ENCODE measurements around the gene CLTC. TPM values are rescaled to one million over a fixed set of nuclear protein-coding genes. Genes with fewer than 3 reads are reported as not detected.
A peak's percentile ranks its signal among the peaks of the same experiment; 100 is the strongest.

The CLTC gene
- total and polyA plus RNA-seq, 12 donors, result 42.5 to 196 (median 167) TPM

DNA sequence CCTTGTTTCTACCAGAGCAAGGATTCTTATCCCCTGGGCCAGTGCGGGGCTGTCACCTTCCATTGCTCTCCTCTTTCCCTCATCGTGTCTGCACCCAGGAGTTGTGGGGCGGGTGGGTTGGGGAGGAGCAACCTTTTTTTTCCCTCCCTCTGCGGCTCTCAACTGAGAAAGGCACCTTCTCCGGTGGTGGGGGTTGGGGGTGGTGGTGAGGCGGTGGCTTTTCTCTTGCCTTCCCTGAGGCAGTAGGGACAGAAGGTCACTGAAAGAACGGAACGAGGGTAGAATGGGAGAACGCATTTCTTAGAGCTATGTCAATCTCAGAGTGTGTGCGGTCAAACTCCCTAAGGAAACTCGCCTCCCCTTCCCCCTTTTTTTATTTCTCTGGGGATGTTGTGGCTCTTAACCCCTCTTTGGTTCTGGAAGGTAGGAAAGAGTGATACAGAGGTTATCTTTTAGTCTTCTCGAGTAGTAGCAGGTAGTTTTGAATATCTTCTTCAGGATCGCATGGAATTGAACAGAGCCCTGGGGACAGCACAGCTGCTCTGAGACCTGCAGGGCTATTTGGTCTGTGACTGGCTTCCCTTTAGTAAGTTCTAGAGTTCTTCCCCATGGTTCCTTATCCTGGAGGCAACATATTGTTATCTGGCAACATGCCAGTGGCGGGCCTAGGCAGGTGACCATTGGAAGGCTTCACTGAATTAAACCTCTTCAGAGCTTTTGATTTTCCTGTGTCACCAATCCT lies 994 bp downstream of the CLTC start:
- ATAC-seq (peak in 6 of 8 donors; percentile 3 to 35 (median 20)), DNase-seq (peak; percentile 35 to 41)
- intact Hi-C loops (cut with DNase I), result loop anchor here in 1 of 10 donors (5.0 kb wide), 1 partner anchor 87 kb away; the partner anchor contains the start of genes PTRH2 and VMP1
- H3K9me3 ChIP-seq, result no peaks in the 10 kb centered on the region
- 1% methylated on average over 13 to 14 of the region's 14 CpGs for WGBS, 2 donors
- H3K27me3 ChIP-seq, result no peaks in the 10 kb centered on the region
- no peaks in the 10 kb centered on the region for H3K36me3 ChIP-seq
- TF ChIP-seq CTCF (IDR thresholded peaks at IDR 0.05), result no peak
- H3K27ac ChIP-seq, result peak overlapping the region; percentile 95 to 100 (median 98)
- H3K4me1 ChIP-seq, result peaks cover 12 to 70% (median 54%) of the 10 kb centered on the region in 9 donors
- peak overlapping the region; percentile 74 to 94 (median 86) for H3K4me3 ChIP-seq

DNA sequence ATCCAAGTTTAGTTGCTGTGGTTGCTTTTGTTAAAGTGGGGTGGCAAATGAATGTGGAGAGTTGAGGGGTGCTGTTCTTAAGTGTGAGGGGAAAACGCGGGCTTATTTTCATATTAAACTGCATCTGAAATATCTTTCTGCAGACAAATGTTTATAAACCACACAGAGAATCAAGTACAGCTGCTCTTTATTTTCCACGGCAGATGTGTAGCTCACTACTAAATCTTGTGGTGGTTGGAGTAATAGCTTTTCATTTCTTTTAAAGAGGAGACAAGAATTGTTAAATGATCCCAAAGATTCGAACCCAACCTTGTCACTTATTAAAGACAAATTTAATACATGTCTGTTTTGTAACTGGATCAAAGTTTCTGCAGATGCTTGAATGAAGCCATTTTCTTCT lies 2.1 kb downstream of the CLTC start:
- peak overlapping the region in 9 of 10 donors; percentile 74 to 94 (median 86) for H3K4me3 ChIP-seq
- 42 to 44% methylated on average over 4 of the region's 4 CpGs for WGBS, 2 donors
- intact Hi-C loops (cut with DNase I), result loop anchor here in 1 of 10 donors (5.0 kb wide), 1 partner anchor 86 kb away; the partner anchor contains the start of genes PTRH2 and VMP1
- DNase-seq, result no peak
- H3K27ac ChIP-seq, result peak overlapping the region in 5 of 10 donors; percentile 96 to 99 (median 99)
- no peak for ATAC-seq
- no peaks in the 10 kb centered on the region for H3K27me3 ChIP-seq
- H3K9me3 ChIP-seq, result no peaks in the 10 kb centered on the region
- H3K4me1 ChIP-seq, result peaks cover 12 to 78% (median 64%) of the 10 kb centered on the region in 9 donors
- no peak for TF ChIP-seq CTCF (IDR thresholded peaks at IDR 0.05)
- no peaks in the 10 kb centered on the region for H3K36me3 ChIP-seq

DNA sequence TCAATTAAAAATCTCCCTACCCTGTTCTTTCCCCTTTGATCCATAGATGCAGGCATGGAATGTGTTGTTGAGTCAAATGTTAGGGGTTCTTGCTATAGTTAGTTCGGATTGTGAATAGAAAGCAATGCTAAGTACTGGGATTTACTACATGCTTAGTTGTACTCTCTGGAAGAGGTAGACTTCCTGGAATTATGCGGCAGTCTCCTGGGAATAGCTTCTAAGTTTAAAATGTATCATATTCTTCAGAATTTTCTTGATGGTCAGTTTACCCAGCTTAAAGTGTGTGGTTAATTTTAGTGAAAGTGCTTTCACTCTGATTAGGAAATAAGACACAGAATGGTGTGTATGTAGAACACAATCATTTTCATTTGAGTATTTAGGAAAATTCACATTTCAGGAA lies 3.5 kb downstream of the CLTC start:
- Histone ChIP-seq H3K4me3 (peak overlapping the region in 6 of 10 donors; percentile 0 to 85 (median 18)), H3K27ac (peak overlapping the region in 3 of 10 donors; percentile 39 to 99 (median 96)), H3K27me3 (no peaks in the 10 kb centered on the region), H3K4me1 (peaks cover 9 to 80% (median 69%) of the 10 kb centered on the region in 9 donors), H3K36me3 (no peaks in the 10 kb centered on the region), H3K9me3 (no peaks in the 10 kb centered on the region)
- WGBS, 2 donors, result 39 to 48% methylated on average over 2 of the region's 2 CpGs
- TF ChIP-seq CTCF (IDR thresholded peaks at IDR 0.05), result no peak
- intact Hi-C loops (cut with DNase I), result loop anchor here in 1 of 10 donors (5.0 kb wide), 1 partner anchor 84 kb away; the partner anchor contains the start of genes PTRH2 and VMP1
- ATAC-seq (no peak), DNase-seq (no peak)

DNA sequence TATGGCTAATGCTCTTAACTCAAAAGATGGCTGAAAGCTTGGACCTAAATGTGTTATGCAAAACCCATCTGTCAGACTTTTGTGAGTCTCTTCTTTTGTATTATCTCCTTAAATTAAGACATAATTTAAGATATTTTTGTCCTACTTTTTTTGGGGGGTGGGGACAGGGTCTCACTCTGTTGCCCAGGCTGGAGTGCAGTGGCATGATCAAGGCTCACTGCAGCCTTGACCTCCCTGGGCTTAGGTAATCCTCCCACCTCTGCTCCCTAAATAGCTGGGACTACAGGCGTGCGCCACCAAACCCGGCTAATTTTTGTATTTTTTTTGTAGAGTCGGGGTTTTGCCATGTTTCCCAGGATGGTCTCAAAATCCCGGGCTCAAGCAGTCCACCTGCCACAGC lies 7.1 kb downstream of the CLTC start:
- DNase-seq (no peak), ATAC-seq (no peak)
- Histone ChIP-seq H3K9me3 (no peaks in the 10 kb centered on the region), H3K36me3 (peaks cover 0 to 12% (median 0%) of the 10 kb centered on the region in 9 donors), H3K27me3 (no peaks in the 10 kb centered on the region), H3K4me1 (peaks cover 4 to 100% (median 89%) of the 10 kb centered on the region in 9 donors), H3K4me3 (no peak overlapping the region), H3K27ac (peak overlapping the region in 1 of 10 donors; percentile 57)
- intact Hi-C loops (cut with DNase I), result no loop called here
- TF ChIP-seq CTCF (IDR thresholded peaks at IDR 0.05), result no peak
- WGBS, 2 donors, result 90 to 97% methylated on average over 5 of the region's 5 CpGs
